GM19463 (cell line): Measurements from ENCODE around the gene CNTNAP2.
"Not testable (repeated sequence)": the region's sequence is repeated elsewhere in the genome, so short reads cannot be mapped to it uniquely, and the experiment has no call there.

ENCODE experiments used
- ATAC-seq: cut with Tn5 transposase; IDR thresholded peaks from one replicate; pipeline ENCODE4 v1.9.1; 2021; ENCODE audit warnings: mild to moderate bottlenecking, moderate library complexity; ENCODE audit not compliant: unreplicated experiment

CNTNAP2 gene

DNA sequence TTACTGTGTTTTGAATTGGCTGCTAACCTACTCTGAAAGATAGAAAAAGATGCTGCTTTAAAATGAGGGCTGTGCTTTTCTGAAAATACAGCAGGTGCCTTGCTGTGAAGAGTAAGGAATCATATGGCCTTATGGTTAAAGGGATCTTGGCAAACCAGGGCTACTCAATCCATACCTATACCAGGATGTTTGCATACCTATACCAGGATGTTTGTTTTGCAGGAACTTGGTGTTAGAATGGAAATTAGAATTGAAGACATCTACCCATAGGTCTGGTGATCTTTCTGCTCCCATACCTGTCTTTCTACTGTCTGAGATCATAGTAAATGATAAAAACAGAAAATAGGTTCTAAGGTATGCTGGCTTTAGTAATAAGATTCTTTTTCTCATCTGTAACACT is 2273.8 kb downstream of the CNTNAP2 start:
- no peak for ATAC-seq

DNA sequence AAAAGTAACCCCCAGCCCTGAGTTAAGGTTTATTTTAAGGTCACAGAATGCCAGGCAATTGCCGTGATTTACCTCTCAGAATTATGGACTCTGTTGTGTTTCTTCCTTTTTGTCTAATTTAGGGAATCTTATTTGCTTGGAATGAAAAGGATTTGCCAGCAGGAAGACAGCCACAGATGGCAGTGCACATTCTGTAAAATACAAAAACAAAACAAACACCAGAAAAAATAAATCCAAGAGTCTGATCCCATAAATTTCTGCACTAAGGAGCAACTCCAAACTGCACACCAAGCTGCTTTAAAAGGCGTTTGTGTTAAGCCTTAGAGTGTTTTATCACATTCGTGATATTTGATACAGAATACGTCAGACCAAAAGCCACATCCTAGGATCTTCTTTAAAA is 2275.0 kb downstream of the CNTNAP2 start:
- ATAC-seq, result no peak

DNA sequence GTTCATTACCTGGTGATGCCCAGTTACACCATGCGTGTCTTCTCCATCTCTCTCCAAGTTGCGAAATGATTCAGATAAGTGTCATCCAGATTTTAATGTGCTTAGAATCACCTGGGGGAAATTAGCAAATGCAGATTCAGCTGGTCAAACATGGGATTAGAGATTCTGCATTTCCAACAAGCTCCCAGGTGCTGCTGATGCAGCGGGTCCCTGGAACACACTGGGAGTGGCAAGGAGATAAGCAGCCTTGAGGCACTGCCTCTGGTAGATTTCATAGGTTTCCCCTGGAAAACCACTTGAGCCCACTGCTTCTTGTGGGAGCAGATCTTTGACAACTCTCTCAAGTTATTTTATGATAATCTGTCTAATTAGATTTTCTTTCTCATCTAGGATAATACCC is 2278.0 kb downstream of the CNTNAP2 start:
- ATAC-seq, result no peak

DNA sequence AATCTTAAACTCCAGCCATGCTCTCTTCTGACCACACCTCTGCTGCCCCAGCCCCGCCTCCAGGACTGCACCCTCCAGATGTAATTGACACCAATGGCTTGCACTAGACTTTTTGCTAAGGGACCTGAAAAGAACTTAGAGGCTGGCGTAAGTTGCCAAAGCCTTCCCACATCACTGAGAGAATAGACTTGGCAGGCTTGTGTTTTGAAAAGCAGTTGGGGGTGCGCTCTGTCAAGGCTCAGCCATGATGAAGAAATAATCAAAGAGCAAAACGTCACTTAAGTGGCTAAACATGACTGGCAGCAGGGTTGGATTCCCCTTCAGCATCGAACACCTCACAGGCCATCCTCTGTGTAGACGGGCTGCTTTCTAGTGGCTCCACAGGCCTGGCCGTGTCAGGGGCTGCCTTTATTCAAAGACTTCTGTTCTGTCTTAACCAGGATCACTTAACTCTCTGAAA is 2278.8 kb downstream of the CNTNAP2 start:
- ATAC-seq, result no peak

DNA sequence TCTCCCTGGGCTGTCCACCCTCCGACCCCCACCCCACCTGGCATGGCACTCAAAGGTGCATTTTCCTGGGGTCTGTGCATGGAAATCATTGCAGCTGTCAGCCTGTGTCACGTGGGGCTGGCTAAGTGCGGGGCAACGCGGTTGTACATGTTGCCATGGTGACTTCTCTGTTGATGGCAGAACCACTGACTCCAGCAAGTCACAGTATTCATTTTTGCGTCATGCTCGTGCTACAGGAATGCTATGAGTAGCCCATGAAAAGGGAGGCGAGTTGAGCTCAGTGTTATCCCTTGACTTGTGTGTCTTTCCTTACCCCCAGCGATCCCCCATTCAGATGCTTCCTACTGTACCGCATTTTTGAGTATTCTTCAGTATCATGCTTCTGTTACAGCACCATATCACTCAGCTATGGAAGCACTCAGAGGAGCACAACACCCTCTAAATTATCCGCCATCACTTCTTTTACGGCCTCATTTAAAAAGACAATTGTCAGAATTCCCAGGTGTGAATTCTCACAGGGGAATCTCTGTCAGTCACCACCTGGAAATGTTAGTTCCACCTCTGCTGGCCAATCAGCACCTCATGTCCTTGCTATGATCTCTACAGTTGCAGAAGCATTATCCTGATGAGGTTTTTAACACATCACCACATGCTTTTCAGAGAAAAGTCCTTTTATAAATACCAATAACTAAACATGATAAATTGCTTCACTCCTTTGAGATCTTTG is 2279.6 kb downstream of the CNTNAP2 start:
- ATAC-seq, result no peak

DNA sequence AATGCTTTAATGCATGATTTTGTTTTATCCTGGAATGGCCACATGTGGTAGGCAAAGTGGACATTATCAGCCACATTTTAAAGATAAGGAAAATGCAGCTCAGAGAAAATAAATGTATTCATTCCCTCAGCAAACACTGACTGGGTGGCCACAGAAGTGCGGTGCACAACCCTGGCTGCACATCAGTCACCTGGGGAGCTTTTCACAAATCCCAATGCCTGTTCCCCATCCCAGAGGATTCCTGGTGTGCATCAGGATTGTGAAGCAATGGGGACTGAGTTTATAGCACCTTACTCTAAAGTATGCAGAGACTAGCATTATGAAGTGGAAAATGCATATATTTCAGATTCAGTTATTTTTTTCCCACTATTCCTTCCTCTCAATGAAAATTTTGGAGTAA is 2280.5 kb downstream of the CNTNAP2 start:
- ATAC-seq, result no peak

DNA sequence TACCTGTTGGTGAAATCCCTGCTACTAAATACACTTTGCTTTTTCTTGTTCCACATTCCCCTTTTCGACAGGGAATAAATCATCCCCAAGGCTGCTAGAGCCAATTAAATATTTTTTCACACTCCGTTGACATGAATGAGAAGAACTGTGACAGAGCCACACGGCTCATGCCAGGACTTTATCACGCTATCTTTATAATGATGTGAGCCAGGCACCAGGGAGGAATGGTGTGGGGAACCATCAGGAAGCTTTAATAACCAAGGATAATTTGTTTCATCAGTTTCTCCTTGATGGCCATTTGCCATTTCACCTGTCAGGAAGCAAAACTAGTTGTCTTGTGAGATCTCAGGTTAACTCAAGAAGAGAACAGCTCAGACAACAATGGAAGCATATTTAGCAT is 2280.9 kb downstream of the CNTNAP2 start:
- ATAC-seq, result no peak

DNA sequence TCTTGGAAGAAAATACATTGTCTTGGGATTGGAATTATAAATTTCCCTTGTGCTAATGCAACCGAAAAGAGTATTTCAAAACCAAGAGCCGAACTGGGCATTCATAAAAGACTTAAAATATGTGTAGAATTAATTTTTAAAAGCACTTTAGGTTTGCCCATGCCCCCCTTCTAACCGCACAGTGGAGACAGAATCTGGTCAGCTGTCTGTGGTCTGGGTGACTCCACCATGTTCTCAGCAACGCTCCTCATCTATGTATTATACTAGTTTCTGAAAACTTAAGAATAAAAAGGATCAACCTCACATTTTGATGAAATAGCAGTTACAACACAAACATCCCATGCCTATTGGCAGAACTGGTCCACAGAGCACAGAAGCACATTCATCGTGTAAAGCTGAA is 2281.4 kb downstream of the CNTNAP2 start:
- no peak for ATAC-seq

DNA sequence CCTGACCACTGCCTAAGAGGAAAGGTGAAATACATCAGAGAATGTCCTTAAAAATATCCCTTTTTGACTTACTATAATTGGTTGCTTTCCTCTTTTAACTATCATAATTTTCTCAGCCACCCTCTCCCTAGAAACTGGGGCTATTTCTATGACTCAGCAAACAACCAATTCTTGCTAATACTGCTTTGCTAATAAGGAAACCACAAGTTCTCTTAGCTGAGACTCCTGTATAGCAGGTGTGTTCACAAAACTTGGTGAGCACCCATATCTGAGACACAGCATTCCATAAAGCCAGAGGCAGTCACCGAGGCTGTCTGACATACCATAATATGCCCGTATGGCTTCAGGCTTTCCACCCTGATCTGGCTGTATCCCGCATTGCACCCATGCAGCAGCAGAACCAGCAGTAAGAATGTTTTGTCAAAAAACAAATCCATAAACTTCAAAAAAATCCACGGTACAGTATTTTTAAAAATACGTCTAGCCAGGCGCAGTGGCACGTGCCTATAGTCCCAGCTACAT is 2282.3 kb downstream of the CNTNAP2 start:
- ATAC-seq, result peak; percentile 80

DNA sequence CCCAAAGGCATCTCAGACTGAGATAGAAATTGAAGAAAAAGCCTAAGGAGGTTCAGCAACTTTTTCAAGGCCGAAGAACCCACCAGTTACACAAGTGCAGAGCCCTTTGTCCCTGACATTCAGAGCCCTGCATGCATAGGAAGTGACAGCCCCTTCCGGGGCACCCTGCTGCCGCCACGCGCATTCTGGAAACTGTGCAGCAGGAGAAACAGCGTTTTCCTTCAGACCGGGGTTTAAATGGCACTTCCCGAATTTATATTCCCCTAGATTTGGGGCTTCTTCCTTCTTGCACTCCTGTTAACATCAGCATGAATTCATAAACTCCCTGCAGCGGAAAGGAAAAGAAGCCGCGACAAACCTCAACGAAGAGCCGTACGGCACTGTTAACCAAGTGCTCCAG is 2283.5 kb downstream of the CNTNAP2 start:
- no peak for ATAC-seq

DNA sequence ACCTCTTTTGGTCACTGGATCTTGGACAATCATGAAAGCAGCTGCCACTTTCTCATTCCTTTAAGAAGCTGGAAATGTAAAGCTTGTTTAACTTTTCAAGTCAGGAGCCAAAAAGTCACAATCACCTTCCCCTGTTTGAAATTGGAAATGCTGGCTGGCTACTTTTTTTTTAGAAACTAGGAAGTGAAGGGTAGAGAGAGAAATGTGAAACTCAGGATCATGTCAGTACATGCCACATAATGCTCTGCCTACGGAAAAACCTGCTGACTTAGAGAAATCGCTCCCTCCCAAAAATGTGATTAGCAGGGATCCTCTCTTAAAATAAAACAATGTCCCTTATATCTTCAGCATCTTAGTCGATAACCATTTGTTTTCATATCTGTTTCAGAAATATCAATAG is 2285.6 kb downstream of the CNTNAP2 start:
- no peak for ATAC-seq

DNA sequence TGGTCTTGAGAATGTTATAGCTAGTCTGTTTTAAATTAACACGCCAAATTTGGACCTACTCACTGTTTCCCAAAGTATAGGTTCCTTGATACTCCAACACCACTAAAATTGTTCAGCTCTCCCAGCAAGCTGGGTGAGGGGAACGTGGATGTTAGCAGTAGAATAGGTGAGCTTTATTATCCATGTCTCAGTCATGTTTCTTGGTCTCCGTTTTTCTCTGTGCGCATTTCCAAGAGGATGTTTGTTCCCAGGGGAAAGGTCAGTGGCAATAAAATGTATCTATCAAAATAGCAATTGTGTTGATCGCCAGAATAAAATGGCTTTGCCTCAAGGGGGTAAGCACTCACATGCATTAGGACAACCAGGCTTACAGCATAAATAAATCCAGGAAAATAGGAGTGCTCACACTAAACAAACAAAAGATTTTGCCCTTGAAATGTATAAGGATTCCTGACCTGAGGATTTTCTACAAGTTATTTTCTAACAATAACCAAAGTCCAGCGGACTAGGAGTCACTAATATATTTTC is 2286.9 kb downstream of the CNTNAP2 start:
- ATAC-seq, result no peak

DNA sequence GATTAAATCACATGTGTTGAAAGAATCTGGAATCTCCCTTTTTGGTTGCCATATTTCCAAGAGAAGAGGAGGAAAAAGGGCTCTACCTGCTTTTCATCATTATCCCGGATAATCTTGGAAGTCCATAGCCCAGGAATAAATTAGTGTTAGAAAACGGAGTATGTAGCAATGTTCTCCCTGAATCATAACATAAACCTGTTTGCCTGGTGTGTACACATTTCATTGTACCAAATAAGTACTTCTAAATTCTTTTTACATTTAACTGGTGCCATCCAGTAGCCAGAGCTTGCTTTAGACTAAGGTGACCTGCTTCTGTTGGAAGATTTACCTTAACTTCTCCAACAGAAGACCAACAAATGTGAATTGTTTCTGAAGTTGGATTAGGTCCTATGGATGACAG is 2291.7 kb downstream of the CNTNAP2 start:
- ATAC-seq, result no peak

DNA sequence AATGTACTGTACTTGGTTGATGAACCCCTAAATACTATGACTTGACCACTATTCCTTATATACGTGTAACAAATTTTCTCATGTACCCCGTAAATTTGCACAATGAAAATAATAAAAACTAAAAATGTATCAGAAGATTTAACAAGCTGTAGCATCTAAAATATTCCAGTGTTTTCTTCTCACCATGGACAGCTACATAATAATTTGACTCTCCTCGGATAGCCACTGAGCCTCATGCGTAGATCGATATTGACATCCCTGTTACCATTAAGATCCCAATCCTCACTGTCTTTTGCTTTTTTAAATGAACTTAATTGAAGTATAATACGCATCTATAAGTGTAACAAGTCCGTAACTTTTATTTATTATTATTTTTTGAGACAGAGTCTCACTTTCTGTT is 2294.3 kb downstream of the CNTNAP2 start:
- ATAC-seq, result no peak

DNA sequence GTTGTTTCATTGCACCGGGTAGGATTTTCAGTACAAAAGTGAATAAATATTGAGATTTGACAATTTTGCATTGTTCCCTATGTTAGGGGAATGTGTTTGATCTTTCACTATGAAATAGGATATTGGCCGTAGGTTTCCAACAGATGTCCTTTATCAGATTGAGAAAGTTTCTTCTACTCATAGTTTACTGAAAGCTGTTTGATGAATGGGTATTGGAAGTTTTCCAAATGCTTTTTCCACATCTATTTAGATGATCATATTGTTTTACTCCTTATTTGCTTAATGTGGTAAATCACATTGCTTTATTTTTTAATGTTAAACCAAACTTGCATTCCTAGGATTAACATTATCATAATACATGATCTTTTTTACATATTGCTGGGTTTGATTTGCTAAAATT is 2296.1 kb downstream of the CNTNAP2 start:
- no peak for ATAC-seq

DNA sequence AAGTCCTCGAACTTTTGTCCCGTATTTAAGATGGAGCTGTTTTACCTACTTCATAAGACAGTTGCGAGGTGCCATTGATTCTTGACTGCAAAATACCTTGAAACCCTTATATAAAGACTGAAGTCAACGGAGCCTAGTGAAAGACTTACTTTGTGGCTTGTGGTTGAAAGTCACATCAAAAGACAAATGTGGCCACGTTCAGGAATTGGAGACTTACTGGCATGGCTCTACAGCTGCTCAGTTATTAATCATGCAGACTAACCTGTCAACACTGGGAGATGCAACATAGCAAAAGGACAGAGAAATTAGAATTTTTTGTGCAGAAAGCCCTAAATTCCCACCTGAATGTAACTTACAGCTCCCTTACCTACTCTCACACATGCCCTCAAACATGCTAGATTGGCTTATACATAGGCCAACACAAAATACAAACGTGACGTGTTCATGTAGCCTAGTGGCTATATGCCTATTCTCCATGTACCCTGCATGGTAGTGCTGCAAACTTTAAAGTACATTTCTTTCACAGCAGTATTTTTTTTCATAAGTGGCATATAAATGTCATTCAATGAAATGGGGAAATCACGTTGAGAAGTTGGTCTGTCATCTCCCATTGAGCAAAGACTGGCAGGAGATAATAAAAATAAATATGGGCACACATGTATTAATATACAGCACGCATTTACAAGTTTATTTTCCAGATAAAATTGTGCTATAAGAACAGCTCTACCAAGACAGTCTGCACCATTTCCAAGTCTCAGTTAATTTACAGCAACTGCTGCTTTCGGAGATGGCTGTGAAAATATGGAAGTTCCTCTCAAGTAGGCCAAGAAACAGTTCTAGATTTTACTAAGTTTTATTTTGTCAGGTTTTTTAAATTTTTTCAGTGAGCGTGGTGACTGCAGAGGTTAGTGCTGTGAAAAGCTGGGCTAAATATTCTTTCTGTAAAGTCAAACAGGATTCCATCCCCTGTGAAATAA is 2303.5 kb downstream of the CNTNAP2 start:
- peak; percentile 96 for ATAC-seq

DNA sequence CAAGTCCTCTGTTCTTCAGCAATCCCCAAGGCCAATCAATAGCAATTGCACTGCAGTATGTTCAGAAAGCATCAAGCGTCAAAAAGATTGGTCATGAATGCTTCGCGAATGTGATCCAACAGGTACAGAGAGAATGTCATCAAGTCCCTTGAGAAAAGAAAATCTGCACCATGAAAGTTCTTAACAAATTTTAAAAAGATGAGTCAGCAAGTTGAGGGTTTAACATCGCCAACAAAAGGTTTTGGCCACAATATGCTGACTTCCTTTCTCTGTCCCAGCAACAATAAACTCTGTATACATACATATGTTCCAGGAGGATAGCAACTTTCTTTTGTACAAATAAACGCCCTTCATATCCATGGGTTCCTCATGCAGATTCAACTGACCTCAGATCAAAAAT is 2305.4 kb downstream of the CNTNAP2 start:
- no peak for ATAC-seq

DNA sequence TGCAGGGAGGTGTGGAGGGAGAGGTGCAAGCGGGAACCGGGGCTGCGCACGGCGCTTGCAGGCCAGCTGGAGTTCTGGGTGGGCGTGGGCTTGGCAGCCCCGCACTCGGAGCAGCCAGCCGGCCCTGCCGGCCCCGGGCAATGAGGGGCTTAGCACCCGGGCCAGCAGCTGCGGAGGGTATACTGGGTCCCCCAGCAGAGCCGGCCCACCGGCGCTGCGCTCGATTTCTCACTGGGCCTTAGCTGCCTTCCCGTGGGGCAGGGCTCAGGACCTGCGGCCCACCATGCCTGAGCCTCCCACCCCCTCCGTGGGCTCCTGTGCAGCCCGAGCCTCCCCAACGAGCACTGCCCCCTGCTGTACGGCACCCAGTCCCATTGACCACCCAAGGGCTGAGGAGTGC is 2309.8 kb downstream of the CNTNAP2 start:
- not testable (repeated sequence) for ATAC-seq

DNA sequence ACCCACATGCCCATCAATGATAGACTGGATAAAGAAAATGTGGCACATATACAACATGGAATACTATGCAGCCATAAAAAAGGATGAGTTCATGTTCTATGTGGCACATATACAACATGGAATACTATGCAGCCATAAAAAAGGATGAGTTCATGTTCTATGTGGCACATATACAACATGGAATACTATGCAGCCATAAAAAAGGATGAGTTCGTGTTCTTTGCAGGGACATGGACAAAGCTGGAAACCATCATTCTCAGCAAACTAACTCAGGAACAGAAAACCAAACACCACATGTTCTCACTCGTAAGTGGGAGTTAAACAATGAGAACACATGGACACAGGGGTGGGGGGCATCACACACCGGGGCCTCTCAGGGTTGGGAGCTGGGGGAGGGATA is 2314.1 kb downstream of the CNTNAP2 start:
- ATAC-seq, result not testable (repeated sequence)

DNA sequence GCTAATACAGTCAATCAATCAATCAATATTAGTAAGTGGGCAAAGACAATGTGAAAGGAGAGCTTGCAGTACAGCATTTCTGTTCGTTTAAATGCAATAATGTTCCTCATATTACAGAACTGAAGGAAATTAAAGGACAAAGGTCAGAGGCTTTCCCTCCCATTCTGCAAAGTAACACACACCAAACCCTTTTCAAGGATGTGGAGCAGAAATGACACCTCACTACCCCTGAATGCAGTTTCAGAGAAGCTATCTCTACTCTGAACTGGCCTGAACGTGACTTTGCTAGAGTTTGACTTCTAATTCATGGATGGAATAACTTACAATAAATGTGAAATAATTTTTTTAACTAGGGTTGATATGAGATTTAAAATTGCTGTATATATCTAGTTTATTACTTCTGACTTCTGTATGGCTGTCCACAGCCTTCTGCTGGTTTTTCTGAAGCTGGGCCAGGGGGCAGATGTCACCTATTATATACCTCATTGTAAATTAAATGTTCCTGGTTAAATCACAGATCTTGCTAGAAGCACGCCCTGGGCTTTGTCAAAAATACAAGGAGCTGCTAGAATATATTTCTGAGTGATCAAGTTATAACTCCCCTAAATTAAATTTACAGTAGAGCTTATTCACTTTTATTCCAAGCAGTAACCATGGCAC is 2317.1 kb downstream of the CNTNAP2 start:
- no peak for ATAC-seq

DNA sequence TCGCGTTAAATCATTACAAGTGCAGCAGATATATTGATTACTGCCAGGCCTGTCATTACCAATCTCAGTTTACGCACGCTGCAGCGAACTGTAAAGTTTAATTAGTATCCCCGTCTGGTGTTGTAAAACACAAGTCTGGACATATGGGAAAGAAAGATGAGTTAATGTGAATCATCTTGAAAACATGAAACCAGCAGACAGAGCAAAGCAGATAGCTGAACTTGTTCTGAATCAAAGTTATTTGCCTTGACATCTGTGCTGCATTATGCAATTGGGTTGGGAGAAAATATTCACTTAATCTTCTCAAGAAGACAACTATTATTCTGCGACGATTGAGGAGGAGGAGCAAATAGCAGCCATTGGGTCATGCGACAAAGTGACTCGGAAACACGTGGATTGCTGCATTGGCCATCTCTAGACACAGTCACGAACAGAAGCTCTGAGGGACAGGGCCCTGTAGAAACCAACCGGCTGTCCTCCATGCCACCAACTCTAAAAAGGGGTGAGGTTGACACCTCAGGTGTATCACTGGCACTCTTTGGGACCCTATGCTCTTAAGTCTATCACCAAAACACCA is 2317.7 kb downstream of the CNTNAP2 start:
- no peak for ATAC-seq
